ENCODE results near the gene CHFR.

GRCh38 chr12:132818562-132818961, 68.8 kb downstream of the CHFR start:
- TF ChIP-seq CTCF (IDR thresholded peaks at IDR 0.05; ENCODE audit: borderline replicate concordance, extremely low read depth, low read length, poor library complexity, severe bottlenecking): no peak
- no peak for TF ChIP-seq EZH2 (IDR thresholded peaks at IDR 0.05; ENCODE audit: borderline replicate concordance, low read depth, low read length, severe bottlenecking)

All from DND-41 (cell line).